ENCODE measurements around the gene VAV1. TPM values are rescaled to one million over a fixed set of nuclear protein-coding genes. Genes with fewer than 3 reads are reported as not detected.

Gene VAV1, protein sequence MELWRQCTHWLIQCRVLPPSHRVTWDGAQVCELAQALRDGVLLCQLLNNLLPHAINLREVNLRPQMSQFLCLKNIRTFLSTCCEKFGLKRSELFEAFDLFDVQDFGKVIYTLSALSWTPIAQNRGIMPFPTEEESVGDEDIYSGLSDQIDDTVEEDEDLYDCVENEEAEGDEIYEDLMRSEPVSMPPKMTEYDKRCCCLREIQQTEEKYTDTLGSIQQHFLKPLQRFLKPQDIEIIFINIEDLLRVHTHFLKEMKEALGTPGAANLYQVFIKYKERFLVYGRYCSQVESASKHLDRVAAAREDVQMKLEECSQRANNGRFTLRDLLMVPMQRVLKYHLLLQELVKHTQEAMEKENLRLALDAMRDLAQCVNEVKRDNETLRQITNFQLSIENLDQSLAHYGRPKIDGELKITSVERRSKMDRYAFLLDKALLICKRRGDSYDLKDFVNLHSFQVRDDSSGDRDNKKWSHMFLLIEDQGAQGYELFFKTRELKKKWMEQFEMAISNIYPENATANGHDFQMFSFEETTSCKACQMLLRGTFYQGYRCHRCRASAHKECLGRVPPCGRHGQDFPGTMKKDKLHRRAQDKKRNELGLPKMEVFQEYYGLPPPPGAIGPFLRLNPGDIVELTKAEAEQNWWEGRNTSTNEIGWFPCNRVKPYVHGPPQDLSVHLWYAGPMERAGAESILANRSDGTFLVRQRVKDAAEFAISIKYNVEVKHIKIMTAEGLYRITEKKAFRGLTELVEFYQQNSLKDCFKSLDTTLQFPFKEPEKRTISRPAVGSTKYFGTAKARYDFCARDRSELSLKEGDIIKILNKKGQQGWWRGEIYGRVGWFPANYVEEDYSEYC
- 0.82 TPM for total RNA-seq

DNA sequence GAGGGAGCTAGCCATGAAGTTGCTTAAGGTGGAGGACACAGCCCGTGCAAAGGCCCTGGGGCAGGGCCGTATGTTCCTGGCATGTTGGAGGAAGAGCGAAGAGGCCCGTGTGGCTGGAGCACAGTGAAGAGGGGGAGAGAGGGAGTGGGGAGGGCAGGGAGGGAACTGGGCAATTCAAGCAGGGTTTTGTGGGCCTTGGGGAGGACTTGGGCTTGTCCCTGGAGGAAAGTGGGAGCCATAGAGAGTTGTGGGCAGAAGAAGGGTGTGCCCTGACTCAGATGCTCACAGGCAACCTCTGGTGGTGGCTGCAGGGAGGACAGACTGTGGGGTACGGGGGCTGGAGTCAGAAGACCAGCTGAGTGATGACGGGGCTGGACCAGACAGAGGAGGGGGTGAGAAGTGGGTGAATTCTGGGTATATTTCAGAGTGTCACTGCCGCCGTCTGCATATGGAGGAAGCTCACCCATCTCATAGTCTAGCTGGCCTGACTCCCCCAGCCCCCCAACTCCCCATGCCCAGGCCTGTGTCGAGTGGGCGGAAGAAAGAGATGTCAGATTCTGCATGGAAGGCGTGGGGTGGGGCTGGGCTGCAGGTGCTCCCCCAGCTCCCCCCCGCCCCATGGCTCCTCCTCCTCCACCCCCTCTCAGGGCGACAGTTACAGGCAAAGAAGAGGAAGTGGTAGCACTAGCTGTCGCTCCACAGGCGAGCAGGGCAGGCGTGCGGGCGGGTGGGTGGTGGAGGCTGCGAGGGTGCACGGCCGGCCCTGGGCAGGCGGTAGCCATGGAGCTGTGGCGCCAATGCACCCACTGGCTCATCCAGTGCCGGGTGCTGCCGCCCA lies at the start of gene VAV1:
VAV1 (plus strand) TSS at position 681 of the 838 bp plus-strand sequence; CDS start at position 781, 100 bp downstream.
- DNase-seq (ENCODE audit: low spot score in 2 of 2), result no peak
- no peak for FAIRE-seq

DNA sequence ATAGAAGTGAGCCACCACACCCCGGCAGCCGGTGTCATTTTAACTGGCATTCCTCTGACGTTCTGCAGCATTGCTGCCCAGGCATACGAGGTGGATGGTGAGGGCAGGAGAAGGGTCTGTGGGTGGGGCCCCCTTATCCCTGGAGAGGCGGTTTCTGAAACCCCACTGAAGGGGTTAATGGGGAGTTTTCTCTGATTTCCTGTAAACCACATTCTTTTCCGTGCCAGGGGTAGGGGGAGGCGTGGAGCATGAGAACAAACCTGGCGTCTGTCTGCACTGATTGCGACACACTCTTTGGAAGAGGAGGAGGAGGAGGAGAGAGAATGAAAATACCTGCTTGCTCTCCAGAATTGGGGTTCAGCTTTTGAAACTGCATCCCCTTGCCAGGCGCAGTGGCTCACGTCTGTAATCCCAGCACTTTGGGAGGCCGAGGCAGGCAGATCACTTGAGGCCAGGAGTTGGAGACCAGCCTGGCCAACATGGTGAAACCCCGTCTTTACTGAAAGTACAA lies 49.3 kb upstream of the VAV1 start:
- no peak for DNase-seq (ENCODE audit: low spot score in 2 of 2)
- no peak for FAIRE-seq

DNA sequence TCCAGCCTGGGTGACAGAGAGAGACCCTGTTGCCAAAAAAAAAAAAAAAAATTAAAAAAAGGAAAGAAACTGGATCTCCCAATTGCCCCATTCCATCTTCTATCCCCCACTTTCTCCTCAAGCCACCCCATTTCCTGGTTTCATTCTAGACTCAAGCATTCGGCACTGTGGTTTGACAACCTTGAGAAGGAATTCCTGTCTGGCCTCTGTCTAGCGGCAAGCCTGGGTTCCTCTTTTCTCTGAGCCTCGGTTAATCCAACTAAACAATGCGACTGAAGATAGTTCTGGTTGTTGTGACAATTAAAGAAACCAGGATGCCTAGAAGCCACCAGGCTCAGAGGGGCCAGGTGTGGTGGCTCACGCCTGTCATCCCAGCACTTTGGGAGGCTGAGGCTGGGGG lies 48.8 kb upstream of the VAV1 start:
- no peak for DNase-seq (ENCODE audit: low spot score in 2 of 2)
- FAIRE-seq, result no peak

DNA sequence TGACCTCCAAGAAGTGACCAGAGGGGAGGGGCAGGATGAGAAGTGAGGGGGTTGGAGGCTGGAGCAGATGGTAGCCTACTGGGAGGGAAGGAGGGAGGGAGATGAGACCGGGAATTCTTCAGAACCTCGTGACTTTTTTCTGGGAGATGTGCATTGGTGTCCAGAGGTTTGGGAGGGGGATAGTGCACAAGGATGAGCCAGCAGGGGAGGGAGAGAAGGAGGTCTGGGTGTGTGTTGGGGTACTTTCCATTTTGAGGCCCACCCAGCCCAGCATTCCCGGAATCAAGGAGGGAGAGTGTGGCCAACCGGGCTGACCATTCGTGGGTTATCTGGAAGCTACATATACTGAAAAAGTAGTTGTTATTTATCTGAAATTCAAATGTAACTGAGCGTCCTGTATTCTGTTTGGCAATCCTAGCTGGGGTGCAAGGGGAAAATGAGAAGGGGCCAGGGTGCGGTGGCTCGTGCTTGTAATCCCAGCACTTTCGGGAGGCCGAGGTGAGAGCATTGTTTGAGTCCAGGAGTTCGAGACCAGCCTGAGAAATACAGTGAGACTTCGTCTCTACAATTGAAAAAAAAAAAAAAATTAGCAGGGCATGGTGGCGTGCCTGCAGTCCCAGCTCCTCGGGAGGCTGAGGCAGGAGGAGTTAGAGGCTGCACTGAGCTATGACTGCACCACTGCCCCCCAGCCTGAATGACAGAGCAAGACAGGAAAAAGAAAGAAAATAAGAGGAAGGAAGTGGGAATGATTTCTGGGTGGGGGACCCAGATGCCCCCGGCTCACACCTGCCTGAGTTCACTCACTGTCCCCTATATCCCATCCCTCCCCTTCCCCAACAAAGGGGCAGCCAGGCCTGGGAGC lies 47.6 kb upstream of the VAV1 start:
- FAIRE-seq (no peak), DNase-seq (ENCODE audit: low spot score in 2 of 2) (no peak)

DNA sequence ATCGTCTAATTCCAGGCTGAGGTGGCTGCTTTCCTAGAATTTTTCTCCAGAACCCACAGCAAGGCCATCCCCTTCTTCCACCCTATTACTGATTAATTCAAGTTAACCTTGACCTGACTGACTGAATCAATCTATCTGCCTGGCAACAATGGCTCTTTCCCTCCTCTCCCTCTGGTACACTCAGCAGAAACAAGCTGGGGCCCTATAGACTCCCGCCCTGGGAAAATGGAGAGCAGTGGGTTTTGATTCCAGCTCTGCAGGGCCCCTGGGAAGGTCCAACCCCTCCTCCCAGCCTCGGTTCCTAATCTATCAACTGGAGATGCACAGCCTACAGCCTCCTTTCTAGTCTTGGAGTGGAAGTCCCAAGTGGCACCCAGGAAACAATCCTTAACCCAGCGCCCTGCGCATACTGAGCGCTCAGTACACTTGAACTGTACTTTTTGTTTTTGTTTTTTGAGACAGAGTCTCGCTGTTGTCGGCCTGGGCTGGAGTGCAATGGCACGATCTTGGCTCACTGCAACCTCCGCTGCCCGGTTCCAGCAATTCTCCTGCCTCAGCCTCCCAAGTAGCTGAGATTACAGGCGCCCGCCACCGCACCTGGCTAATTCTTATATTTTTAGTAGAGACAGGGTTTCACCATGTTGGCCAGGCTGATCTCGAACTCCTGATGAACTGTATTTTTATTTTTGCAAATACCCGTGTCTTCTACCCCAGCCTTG lies 46.8 kb upstream of the VAV1 start:
- FAIRE-seq, result no peak
- DNase-seq (ENCODE audit: low spot score in 2 of 2), result no peak

DNA sequence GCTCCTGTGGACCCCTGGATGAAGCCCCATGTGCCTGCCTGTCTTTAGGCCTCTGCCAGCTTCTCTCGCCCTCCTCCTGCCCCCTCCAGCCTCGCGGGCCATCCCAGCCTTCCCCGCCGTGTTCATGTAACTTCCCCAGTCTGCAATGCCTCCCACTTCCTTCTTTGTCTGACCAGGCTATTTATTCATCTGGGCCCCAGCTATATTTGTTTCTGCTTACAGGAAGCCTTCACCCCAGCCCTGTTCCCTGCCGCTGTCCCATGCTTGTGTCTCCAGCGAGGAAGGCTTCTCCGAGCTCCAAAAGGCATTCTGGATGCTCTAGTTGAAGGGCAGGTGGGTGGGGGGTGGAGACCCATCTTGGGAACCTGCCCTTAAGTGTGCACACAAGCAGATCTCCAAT lies 44.2 kb upstream of the VAV1 start:
- no peak for DNase-seq (ENCODE audit: low spot score in 2 of 2)
- FAIRE-seq, result no peak

DNA sequence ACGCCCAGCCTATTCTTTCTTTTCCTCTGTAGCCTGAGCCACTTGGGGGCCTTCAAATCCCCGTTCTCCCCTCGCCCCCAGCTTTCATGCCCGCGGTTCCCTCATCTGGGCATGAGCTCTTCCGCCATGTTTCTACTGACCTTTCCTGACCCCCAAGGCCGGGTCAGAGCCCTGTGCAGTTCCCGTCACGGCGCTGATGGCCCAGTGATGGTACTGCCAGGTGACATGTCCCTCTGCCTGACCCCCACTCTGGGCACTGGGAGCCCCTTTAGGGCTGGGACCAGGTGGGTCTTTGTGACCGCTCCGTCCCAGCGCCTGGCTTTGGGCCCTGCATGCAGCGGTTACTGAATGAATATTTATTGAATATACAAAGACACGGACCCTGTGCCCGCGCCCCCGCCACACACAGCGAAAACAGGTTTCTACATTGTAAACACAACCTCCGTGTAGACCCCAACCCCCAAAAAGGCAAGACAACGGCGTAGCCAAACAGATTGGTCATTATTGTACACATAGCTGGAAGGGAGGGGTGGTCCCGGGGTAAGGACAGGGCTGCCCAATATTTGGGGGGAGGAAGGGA lies 42.8 kb upstream of the VAV1 start:
- no peak for DNase-seq (ENCODE audit: low spot score in 2 of 2)
- FAIRE-seq, result no peak

DNA sequence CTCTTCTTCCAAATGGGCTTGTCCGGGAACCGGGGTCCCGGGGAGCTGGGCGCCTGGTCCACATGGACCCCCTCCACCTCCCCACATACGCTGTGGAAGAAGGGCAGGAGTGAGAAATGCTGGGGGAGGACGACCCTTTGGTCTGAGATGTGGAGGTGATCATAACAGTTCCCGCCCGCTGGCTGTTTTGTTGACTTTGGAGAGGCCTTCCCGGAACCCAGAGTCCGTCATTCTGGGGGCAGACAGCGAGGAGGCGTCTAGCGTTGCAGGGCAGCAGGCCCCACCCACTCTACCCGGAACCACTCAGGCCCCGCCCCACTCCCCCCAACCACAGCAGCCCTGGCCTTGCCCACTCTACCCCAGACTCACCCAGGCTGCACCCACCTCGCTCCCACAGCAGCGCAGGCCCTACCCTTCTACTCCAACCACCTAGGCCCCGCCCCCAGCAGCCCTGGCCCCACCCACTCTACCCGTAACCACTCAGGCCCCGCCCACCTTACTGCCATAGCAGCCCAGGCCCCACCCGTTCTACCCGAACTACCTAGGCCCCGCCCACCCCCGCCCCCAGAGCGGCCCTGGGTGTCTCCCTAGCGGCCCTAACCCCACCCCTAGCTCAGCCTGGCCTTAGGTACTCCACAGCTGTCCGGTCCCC lies 42.2 kb upstream of the VAV1 start:
- DNase-seq (ENCODE audit: low spot score in 2 of 2), result no peak

DNA sequence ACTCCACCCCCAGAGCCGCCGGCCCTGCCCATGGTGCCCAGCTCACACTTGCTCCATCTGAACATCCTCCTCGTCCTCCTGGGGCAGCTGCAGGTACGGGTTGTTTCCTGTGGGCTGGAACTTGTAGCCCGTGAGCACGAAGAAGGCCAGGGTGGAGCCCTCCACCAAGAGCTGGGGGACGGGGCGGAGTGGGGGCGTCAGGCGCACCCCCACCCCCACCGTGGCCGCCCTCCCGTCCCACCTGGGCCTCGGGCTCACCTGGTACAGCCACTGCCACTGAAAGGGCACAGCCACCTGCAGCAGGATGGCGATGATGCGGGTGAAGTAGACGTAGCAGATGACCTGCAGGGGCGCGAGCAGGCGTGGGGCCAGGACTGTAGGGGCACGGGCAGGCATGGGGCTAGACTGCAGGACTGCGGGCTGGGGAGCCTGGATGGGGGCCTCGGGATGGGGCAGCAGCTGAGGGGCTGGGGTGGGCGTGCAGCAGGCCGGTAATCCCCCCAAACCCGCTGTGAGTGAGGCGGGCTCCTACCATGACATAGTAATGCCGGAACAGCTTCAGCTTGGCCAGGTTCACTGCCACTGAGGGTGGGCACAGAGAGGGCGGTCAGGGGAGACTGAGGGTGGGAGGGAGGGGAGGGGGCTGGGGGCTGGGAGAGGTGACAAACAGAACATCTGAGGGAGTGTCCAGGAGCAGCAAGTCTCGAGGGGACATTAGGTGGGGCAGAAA lies 41.4 kb upstream of the VAV1 start:
- FAIRE-seq, result no peak
- no peak for DNase-seq (ENCODE audit: low spot score in 2 of 2)

More for the DNA sequence above, 42.2 kb upstream of the VAV1 start:
- no peak for FAIRE-seq

DNA sequence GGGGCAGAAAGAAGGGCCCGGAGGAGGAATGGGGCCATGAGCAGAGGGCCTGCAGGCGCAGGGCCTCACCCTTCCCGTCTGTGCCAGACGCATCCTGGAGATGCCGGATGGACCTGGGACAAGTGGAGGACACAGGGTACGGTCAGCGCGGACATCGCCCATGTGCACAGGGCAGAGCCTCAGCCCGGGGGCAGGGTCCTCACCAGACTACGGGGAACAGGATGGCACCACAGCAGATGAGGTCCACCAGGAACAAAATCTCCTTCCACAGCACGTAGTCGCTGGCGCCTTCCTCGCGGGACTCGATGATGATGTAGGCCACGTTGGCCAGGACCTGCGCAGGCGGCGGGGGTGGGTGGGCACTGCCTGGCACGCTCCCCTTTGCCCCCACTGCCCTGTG lies 40.7 kb upstream of the VAV1 start:
- FAIRE-seq, result no peak
- no peak for DNase-seq (ENCODE audit: low spot score in 2 of 2)

DNA sequence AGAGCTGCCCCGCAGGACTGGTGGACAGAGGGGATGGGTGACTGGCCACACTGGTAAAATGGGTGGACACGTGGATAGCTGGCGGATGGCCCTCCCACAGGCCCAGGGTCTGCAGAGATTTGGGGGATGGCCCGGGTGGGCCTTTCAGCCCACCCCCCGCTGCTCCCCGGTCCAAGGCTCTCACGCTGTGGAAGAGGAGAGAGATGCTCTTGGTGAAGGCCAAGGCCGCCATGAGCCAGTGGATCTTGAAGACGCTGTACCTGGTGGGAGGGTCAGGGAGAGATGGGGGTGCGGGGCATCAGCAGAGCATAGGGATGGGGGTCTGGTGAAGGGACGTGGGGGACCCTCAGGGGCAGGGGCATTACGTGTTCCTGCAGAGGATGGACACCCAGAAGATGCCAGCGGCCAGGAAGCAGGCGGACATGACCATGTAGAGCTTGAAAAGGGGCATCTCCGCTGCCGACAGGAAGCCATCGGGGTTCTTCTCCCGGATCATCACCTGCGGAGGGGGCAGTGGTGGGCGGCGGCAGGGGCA lies 39.6 kb upstream of the VAV1 start:
- DNase-seq (ENCODE audit: low spot score in 2 of 2) (no peak), FAIRE-seq (no peak)

DNA sequence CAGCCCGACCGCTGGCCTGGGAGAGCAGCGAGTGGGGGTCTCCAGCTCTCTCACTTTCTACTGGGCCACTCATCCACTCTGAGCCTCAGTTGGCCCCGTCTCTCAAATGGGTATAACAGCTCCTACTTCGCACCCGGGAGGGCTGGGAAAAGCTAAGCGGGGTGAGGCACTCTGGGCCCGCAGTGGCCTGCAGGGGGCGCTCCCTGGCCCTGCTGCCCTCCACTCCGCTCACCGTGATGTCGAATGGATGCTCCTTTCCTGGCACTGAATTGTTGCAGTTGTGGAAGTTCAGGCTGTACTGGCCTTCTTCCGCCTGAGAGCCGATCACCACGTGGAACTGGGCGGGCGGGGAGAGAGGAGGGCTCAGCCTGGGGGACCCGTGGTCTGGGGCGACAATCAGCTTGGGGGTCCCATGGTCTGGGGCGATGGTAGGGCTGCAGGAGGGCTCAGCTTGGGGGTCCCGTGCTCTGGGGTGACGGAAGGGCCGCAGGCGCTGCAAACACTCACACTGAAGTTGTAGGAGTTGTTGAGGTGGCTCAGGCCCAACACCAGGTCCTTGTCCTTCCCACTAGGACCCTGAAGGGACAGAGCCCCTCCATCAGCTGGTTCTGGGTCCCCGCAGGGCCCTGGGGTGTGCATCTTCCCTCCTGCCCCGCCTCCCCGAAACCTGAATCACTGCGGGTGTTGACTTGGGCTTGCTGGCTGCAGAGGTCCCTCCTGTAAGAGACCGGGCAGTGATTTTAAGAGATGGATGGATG lies 39.0 kb upstream of the VAV1 start:
- no peak for FAIRE-seq

DNA sequence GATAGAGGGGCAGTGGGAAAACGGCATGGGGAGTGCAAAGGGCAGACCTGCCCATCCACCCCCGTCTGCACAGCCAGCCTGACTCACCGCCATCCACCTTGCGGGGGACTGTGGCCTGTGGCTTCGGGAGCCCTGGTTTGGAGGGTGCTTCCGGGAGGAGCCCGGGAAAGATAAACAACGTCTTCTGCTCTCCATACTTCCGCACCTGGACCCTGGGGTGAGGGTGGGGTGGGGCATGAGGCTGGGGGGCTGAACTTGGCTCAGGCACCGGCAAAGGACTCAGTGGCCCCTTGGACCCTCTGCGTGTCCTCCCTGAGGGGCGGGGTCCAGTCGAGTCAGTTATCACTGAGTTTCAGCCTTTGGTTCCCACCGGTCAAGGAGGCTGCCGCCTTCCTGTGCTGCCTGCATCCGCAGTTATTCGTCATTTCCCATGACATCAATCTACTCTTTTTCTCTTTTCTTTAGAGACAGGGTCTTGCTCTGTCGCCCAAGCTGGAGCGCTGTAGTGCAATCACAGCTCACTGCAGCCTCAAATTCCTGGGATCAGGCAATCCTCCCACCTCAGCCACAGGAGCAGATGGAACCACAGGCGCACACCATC lies 38.3 kb upstream of the VAV1 start:
- no peak for FAIRE-seq
- DNase-seq (ENCODE audit: low spot score in 2 of 2), result no peak

More for the DNA sequence above, 39.0 kb upstream of the VAV1 start:
- no peak for DNase-seq (ENCODE audit: low spot score in 2 of 2)

DNA sequence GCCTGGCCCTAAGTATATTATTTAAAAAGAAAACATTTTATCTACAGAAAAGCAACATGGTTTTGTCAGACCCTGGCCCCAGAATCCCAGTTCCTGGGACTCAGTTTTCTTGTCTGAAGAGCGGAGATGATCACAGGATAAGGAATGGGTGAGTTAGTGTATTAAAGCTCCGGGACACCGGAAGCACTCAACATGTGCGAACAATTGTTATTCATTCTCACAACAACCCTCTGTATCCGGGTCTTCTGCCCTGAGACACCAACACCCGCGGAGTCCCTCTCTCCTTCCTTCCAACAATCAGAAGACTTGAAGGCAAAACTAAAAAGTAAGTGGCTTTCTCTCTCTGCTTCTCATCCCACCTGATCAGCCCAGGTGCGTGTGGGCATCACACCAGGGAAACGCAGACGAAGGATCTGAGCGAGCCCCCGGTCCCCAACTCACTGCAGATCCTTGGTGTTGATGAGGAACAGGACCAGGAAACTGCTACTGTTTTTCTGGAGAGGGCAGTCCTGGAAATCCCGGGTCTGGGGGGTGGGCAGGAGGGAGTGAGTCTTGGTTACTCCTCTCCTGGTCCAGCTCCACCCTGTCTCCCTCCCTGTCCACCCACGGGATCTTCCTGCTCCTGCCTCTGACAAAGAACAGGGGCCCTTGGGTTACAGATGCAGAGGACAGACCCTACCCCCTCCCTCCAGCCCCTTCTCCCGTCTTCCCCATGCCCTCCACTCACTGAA lies 37.2 kb upstream of the VAV1 start:
- FAIRE-seq, result no peak
- DNase-seq (ENCODE audit: low spot score in 2 of 2), result no peak

DNA sequence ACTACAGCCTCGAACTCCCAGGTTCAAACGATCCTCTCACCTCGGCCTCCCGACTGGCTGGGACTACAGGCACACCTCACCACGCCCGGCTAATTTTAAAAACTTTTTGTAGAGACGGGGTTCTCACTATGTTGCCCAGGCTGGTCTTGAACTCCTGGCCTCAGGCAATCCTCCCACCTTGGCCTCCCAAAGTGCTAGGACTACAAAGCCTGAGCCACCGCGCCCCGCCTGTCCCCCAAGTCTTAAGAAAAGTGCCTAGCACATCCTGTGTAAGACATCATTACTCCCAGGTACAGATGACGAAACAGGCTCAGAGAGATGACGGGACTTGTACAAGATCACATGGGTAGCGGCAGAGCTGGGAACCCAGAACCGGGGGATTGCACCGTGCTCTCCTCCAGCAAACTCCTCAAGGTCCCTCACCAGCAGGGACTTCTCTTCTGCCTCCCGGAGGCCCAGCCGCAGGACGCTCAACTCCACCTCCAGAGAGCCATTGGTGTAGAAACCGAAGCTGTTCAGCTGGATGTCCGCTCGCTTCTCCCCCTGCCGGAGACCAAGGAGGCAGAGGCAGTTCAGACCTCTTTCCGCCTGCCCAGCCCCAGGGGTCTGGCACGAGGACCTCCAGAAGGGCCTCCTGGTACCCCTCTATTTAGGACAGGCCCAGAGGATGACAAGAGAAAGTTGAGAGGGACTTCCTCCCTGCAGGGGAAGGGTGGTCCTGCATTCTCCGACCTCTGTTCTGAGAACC lies 36.2 kb upstream of the VAV1 start:
- FAIRE-seq (no peak), DNase-seq (ENCODE audit: low spot score in 2 of 2) (peak in 1 of 2 donors; percentile 68)
